ENCODE measurements around the gene ATP8A1.

ATP8A1 gene

GRCh38 chr4:42458657-42459056 is 198.2 kb downstream of the ATP8A1 start:
- H3K4me1 ChIP-seq (ENCODE audit: insufficient read depth, low read length) = no peaks in the 10 kb centered on the region
- no peak for ATAC-seq (ENCODE audit: insufficient read depth, low read depth)

GRCh38 chr4:42454755-42455420 is 202.0 kb downstream of the ATP8A1 start:
- Histone ChIP-seq H3K4me1 (ENCODE audit: insufficient read depth, low read length) (no peaks in the 10 kb centered on the region), H3K36me3 (ENCODE audit: insufficient read depth, low read length) (no peaks in the 10 kb centered on the region; the same call in 1 of the 2 replicates), H3K79me2 (ENCODE audit: insufficient read depth, low read length) (no peaks in the 10 kb centered on the region), H4K20me1 (ENCODE audit: insufficient read depth, low read length) (no peaks in the 10 kb centered on the region), H2AFZ (ENCODE audit: low read depth, low read length) (no peak overlapping the region), H3K9ac (ENCODE audit: low read depth, low read length) (no peak overlapping the region), H3K27me3 (ENCODE audit: insufficient read depth, low read length, poor library complexity) (no peaks in the 10 kb centered on the region), H3K9me3 (ENCODE audit: insufficient read depth, low read length, severe bottlenecking) (no peaks in the 10 kb centered on the region), H3K4me3 (ENCODE audit: low read depth in 1 of 2, low read length in 2 of 2) (no peak overlapping the region), H3K27ac (ENCODE audit: low read length) (no peak overlapping the region), H3K4me2 (ENCODE audit: insufficient read depth, low read length) (no peak overlapping the region)
- TF ChIP-seq CTCF (IDR thresholded peaks at IDR 0.05; ENCODE audit: borderline replicate concordance, extremely low read depth, low read length, poor library complexity, severe bottlenecking) = no peak
- TF ChIP-seq EZH2 (IDR thresholded peaks at IDR 0.05; ENCODE audit: borderline replicate concordance, low read depth, low read length, severe bottlenecking) = no peak
- DNase-seq (no peak), ATAC-seq (ENCODE audit: insufficient read depth, low read depth) (no peak)

More at GRCh38 chr4:42458657-42459056, 198.2 kb downstream of the ATP8A1 start:
- no peaks in the 10 kb centered on the region for H3K36me3 ChIP-seq (ENCODE audit: insufficient read depth, low read length)
- no peaks in the 10 kb centered on the region for H3K79me2 ChIP-seq (ENCODE audit: insufficient read depth, low read length)
- no peaks in the 10 kb centered on the region for H3K27me3 ChIP-seq (ENCODE audit: insufficient read depth, low read length, poor library complexity)
- DNase-seq = no peak
- no peak overlapping the region for H3K27ac ChIP-seq (ENCODE audit: low read length)
- no peak overlapping the region for H3K4me3 ChIP-seq (ENCODE audit: low read depth in 1 of 2, low read length in 2 of 2)
- TF ChIP-seq EZH2 (IDR thresholded peaks at IDR 0.05; ENCODE audit: borderline replicate concordance, low read depth, low read length, severe bottlenecking) (no peak), CTCF (IDR thresholded peaks at IDR 0.05; ENCODE audit: borderline replicate concordance, extremely low read depth, low read length, poor library complexity, severe bottlenecking) (no peak)
- no peak overlapping the region for H3K4me2 ChIP-seq (ENCODE audit: insufficient read depth, low read length)
- H4K20me1 ChIP-seq (ENCODE audit: insufficient read depth, low read length) = no peaks in the 10 kb centered on the region
- H3K9ac ChIP-seq (ENCODE audit: low read depth, low read length) = no peak overlapping the region
- H3K9me3 ChIP-seq (ENCODE audit: insufficient read depth, low read length, severe bottlenecking) = no peaks in the 10 kb centered on the region
- no peak overlapping the region for H2AFZ ChIP-seq (ENCODE audit: low read depth, low read length)

- H3K27ac ChIP-seq (ENCODE audit: low read length) = no peak overlapping the region
- no peaks in the 10 kb centered on the region for H3K79me2 ChIP-seq (ENCODE audit: insufficient read depth, low read length)
- no peak overlapping the region for H3K4me3 ChIP-seq (ENCODE audit: low read depth in 1 of 2, low read length in 2 of 2)
- H3K9me3 ChIP-seq (ENCODE audit: insufficient read depth, low read length, severe bottlenecking) = no peaks in the 10 kb centered on the region
- H3K4me2 ChIP-seq (ENCODE audit: insufficient read depth, low read length) = no peak overlapping the region
- no peak overlapping the region for H3K9ac ChIP-seq (ENCODE audit: low read depth, low read length)
- no peaks in the 10 kb centered on the region for H3K27me3 ChIP-seq (ENCODE audit: insufficient read depth, low read length, poor library complexity)
- no peaks in the 10 kb centered on the region for H4K20me1 ChIP-seq (ENCODE audit: insufficient read depth, low read length)
- H3K36me3 ChIP-seq (ENCODE audit: insufficient read depth, low read length) = no peaks in the 10 kb centered on the region; the same call in 1 of the 2 replicates
- ATAC-seq (ENCODE audit: insufficient read depth, low read depth) (no peak), DNase-seq (no peak)
- no peak overlapping the region for H2AFZ ChIP-seq (ENCODE audit: low read depth, low read length)
- H3K4me1 ChIP-seq (ENCODE audit: insufficient read depth, low read length) = no peaks in the 10 kb centered on the region
- TF ChIP-seq CTCF (IDR thresholded peaks at IDR 0.05; ENCODE audit: borderline replicate concordance, extremely low read depth, low read length, poor library complexity, severe bottlenecking) = no peak
- no peak for TF ChIP-seq EZH2 (IDR thresholded peaks at IDR 0.05; ENCODE audit: borderline replicate concordance, low read depth, low read length, severe bottlenecking)
These were observed 203.3 kb downstream of the ATP8A1 start for GRCh38 chr4:42453612-42454011.
